ENCODE measurements around the gene C16orf89.

C16orf89 gene

DNA sequence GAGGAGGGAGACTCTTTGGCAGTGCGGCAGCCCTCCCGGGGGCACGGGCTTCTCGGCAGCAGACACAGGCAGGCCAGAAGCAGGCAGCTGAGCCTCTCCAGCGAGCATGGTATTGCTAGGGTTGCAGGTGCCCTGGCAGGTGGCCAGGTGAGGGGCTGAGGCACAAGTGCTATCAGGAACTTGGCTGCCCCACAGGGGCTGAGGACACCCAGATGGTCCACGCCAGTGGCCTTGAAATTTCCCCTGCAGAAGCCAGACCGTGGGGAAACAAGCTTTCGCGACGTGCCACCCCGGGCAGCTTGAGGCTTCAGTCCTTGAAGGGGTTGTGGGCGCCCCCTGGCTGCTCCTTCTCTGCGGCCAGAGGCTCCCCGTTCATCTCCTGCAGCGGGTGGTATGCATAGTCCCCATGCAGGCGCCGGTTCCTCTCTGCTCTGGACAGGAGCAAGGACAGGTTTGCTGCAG lies 40.6 kb downstream of the C16orf89 start:
- Histone ChIP-seq H3K27me3 (peaks cover 24% of the 10 kb centered on the region), H3K4me1 (no peaks in the 10 kb centered on the region), H3K36me3 (no peaks in the 10 kb centered on the region), H3K4me3 (ENCODE audit: low read depth, low read length) (no peak overlapping the region), H3K9me3 (no peaks in the 10 kb centered on the region)
- DNase-seq: peak; percentile 69
- TF ChIP-seq, protein P1, sequence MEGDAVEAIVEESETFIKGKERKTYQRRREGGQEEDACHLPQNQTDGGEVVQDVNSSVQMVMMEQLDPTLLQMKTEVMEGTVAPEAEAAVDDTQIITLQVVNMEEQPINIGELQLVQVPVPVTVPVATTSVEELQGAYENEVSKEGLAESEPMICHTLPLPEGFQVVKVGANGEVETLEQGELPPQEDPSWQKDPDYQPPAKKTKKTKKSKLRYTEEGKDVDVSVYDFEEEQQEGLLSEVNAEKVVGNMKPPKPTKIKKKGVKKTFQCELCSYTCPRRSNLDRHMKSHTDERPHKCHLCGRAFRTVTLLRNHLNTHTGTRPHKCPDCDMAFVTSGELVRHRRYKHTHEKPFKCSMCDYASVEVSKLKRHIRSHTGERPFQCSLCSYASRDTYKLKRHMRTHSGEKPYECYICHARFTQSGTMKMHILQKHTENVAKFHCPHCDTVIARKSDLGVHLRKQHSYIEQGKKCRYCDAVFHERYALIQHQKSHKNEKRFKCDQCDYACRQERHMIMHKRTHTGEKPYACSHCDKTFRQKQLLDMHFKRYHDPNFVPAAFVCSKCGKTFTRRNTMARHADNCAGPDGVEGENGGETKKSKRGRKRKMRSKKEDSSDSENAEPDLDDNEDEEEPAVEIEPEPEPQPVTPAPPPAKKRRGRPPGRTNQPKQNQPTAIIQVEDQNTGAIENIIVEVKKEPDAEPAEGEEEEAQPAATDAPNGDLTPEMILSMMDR (IDR thresholded peaks at IDR 0.05; ENCODE audit: low read depth, low read length): peak; percentile 67

DNA sequence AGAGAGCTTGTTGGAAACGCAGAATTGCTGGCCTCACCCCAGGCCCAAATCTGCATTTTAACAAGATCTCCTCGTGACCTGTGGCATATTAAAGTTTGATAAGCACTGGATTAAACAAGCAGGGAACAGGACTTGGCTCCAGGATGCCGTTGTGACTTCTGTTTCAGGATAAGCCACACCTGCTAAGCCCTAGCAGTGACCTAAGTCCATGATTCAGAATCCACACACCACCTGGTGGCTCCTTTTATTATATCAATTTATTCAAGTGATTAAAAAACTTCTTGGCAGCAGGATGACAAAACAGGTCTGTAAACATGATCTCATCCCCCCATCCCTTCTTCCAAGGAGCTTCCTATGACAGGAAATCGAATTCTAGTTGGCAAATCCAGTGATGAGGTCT lies 41.1 kb downstream of the C16orf89 start:
- Histone ChIP-seq H3K4me1 (no peaks in the 10 kb centered on the region), H3K4me3 (ENCODE audit: low read depth, low read length) (no peak overlapping the region), H3K9me3 (no peaks in the 10 kb centered on the region), H3K36me3 (no peaks in the 10 kb centered on the region), H3K27me3 (peaks cover 30% of the 10 kb centered on the region)
- no peak for DNase-seq
- TF ChIP-seq, protein P1 (IDR thresholded peaks at IDR 0.05; ENCODE audit: low read depth, low read length): peak; percentile 33

DNA sequence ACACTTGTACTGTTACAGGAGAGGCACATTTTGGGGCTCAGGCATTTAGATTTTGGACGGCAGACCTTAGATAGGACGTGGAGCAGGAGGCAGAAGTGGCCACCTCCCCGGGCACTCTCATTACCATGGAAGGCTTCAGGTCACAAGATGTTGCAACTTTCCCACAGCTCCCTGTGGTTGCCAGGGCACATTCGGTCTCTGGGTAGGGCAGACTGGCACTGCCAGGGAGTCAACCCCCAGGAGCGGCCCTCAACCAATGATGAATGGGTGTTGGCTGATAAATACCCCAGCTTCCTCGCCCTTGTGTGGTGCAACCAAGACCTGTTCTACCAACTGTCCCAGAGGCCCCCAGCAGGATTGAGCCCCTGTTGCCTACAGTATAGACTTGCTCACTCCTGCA lies 43.2 kb downstream of the C16orf89 start:
- Histone ChIP-seq H3K9me3 (no peaks in the 10 kb centered on the region), H3K4me1 (no peaks in the 10 kb centered on the region), H3K27me3 (peaks cover 35% of the 10 kb centered on the region), H3K36me3 (no peaks in the 10 kb centered on the region), H3K4me3 (ENCODE audit: low read depth, low read length) (no peak overlapping the region)
- DNase-seq: no peak
- TF ChIP-seq, protein P1 (IDR thresholded peaks at IDR 0.05; ENCODE audit: low read depth, low read length): no peak

DNA sequence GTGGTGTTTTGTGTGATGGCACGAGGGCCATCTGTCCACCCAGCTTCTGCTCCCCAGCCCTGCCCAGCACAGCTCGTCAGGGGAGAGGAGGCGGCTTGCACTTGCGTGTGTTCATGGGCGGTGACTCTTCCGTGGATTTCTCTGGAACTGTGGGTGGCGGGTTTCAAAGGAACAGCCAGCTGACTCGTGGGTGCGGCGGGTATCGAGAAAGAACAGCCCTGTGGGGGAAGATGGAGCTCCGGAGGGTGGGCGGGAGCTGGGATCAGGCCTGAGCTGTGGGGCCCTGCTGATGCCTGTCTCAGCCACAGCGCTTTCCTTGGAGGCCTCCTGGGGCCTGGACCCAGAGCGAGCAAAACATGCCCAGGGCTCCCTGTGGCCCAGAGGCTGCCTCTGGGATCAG lies 45.2 kb downstream of the C16orf89 start:
- H3K27me3 ChIP-seq: peaks cover 35% of the 10 kb centered on the region
- no peaks in the 10 kb centered on the region for H3K36me3 ChIP-seq
- TF ChIP-seq, protein P1 (IDR thresholded peaks at IDR 0.05; ENCODE audit: low read depth, low read length): no peak
- no peaks in the 10 kb centered on the region for H3K9me3 ChIP-seq
- H3K4me1 ChIP-seq: no peaks in the 10 kb centered on the region
- DNase-seq: no peak
- H3K4me3 ChIP-seq (ENCODE audit: low read depth, low read length): no peak overlapping the region

DNA sequence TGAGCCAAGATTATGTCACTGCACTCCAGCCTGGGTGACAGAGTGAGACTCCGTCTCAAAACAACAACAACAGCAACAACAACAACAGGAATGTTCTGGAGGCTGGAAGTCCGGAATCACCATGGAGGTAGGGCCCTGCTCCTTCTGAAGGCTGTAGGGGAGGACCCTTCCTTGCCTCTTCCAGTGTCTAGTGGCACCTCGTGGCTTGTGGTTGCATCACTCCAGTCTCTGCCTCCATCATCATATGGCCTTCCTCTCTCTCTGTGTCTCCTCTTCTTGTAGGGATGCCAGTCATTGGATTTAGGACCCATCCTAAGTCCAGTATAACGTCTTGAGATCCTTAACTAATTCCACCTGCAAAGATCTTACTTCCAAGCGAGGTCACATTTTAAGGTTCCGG lies 46.0 kb downstream of the C16orf89 start:
- H3K4me3 ChIP-seq (ENCODE audit: low read depth, low read length): no peak overlapping the region
- no peaks in the 10 kb centered on the region for H3K36me3 ChIP-seq
- H3K9me3 ChIP-seq: no peaks in the 10 kb centered on the region
- peaks cover 35% of the 10 kb centered on the region for H3K27me3 ChIP-seq
- TF ChIP-seq, protein P1 (IDR thresholded peaks at IDR 0.05; ENCODE audit: low read depth, low read length): no peak
- no peak for DNase-seq
- H3K4me1 ChIP-seq: no peaks in the 10 kb centered on the region

DNA sequence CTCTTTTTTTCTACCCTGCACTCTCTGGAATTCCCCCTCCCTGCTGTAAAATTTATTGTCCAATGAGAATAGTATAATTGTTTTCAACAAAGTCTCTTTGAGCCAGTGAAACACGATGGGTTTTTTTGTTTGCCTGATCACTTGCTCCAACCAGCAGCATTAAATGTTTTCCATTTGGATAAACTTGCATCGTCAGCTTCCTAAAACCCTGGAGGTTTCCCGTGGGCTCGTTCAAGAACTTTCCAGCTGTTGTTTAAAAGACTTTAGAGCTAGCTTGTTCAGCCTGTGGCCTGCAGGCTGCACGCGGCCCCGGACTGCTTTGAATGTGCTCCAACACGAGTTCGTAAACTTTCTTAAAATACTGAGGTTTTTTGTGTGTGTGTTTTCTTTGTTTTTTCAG lies 47.0 kb downstream of the C16orf89 start:
- no peaks in the 10 kb centered on the region for H3K36me3 ChIP-seq
- H3K4me3 ChIP-seq (ENCODE audit: low read depth, low read length): no peak overlapping the region
- H3K27me3 ChIP-seq: peaks cover 35% of the 10 kb centered on the region
- no peaks in the 10 kb centered on the region for H3K9me3 ChIP-seq
- DNase-seq: no peak
- TF ChIP-seq, protein P1 (IDR thresholded peaks at IDR 0.05; ENCODE audit: low read depth, low read length): no peak
- no peaks in the 10 kb centered on the region for H3K4me1 ChIP-seq

Data from BE2C (cell line).